ENCODE data around the gene PDZRN3. TPM values are rescaled to one million over a fixed set of nuclear protein-coding genes. Genes with fewer than 3 reads are reported as not detected.

Gene PDZRN3
- total RNA-seq, 1 donor from 2014 or later, result 58.6 TPM

DNA sequence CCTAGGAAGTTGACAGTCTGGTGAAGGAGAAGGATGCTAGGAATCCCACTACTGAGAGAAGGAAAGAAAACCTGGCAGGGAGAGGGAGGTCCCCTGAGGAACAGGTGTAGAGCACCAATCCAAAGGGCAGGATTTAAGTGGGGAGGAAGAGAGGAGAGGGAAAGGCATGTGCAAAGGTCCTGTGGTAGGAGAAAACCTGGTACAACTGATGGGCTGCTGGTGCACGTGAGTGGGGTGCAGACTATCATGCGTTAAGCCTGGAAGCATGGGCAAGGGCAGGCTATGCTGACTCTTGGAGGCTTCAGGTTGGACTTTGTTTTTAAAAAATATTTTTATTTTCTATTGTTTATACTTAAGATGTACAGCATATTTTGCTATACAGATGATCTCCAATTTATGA is 209.6 kb downstream of the PDZRN3 start:
- no peaks in the 10 kb centered on the region for H3K9me3 Mint-ChIP-seq
- DNase-seq (ENCODE audit: extremely low spot score, unreplicated experiment), result no peak
- peaks cover 12% of the 10 kb centered on the region for H3K27me3 Mint-ChIP-seq
- peaks cover 47% of the 10 kb centered on the region for H3K4me1 Mint-ChIP-seq (ENCODE audit: unreplicated experiment)
- no peak overlapping the region for H3K4me3 Mint-ChIP-seq
- TF ChIP-seq, protein P1, sequence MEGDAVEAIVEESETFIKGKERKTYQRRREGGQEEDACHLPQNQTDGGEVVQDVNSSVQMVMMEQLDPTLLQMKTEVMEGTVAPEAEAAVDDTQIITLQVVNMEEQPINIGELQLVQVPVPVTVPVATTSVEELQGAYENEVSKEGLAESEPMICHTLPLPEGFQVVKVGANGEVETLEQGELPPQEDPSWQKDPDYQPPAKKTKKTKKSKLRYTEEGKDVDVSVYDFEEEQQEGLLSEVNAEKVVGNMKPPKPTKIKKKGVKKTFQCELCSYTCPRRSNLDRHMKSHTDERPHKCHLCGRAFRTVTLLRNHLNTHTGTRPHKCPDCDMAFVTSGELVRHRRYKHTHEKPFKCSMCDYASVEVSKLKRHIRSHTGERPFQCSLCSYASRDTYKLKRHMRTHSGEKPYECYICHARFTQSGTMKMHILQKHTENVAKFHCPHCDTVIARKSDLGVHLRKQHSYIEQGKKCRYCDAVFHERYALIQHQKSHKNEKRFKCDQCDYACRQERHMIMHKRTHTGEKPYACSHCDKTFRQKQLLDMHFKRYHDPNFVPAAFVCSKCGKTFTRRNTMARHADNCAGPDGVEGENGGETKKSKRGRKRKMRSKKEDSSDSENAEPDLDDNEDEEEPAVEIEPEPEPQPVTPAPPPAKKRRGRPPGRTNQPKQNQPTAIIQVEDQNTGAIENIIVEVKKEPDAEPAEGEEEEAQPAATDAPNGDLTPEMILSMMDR (conservative IDR thresholded peaks at IDR 0.05), result no peak
- no peak overlapping the region for H3K27ac Mint-ChIP-seq
- H3K36me3 Mint-ChIP-seq, result peaks cover 8% of the 10 kb centered on the region

DNA sequence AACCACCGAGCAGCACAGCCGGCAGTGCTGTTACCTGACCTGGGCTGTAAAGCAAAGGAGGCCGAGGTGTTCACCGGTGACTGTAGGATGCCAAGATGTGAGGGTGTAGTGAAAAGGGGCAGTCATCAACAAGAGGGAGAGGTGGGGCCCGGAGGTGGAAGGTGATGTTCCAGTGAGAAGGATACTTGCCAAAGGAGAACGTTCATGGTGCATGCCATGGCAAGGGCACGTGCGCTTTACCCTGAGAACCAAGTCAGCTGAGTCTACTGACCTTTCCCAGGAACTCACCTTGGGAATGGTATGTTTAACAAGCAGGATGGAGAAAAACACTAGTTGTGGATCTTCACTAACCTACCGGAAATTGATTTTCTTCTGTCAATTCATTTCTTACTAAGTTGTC is 211.1 kb downstream of the PDZRN3 start:
- H3K27ac Mint-ChIP-seq, result no peak overlapping the region
- TF ChIP-seq, protein P1 (conservative IDR thresholded peaks at IDR 0.05), result no peak
- H3K27me3 Mint-ChIP-seq, result peaks cover 14% of the 10 kb centered on the region
- peaks cover 8% of the 10 kb centered on the region for H3K36me3 Mint-ChIP-seq
- H3K4me3 Mint-ChIP-seq, result no peak overlapping the region
- H3K4me1 Mint-ChIP-seq (ENCODE audit: unreplicated experiment), result peaks cover 41% of the 10 kb centered on the region
- DNase-seq (ENCODE audit: extremely low spot score, unreplicated experiment), result no peak
- no peaks in the 10 kb centered on the region for H3K9me3 Mint-ChIP-seq

DNA sequence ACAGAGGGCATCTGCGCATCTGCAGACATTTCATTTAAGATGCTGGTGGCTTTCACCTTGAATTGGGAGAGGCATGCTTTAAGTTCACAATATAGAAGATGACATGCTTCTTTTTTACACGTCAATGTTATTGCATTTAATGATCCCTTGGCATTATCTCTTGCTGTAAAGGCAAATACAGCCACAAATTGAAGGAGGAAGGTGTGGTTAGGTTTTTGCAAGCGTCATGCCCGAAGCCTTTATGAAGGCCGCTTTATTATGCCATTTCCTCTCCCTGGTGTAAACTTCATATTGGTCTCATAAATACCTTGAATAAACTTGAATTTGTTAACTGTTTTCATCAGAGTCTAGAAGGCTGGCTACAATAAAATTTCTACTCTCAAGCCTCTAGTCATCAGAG is 212.7 kb downstream of the PDZRN3 start:
- Mint-ChIP-seq H3K36me3 (peaks cover 8% of the 10 kb centered on the region), H3K4me3 (no peak overlapping the region), H3K4me1 (ENCODE audit: unreplicated experiment) (peaks cover 31% of the 10 kb centered on the region), H3K9me3 (no peaks in the 10 kb centered on the region), H3K27me3 (peaks cover 15% of the 10 kb centered on the region), H3K27ac (no peak overlapping the region)
- DNase-seq (ENCODE audit: extremely low spot score, unreplicated experiment), result no peak
- TF ChIP-seq, protein P1 (conservative IDR thresholded peaks at IDR 0.05), result no peak

DNA sequence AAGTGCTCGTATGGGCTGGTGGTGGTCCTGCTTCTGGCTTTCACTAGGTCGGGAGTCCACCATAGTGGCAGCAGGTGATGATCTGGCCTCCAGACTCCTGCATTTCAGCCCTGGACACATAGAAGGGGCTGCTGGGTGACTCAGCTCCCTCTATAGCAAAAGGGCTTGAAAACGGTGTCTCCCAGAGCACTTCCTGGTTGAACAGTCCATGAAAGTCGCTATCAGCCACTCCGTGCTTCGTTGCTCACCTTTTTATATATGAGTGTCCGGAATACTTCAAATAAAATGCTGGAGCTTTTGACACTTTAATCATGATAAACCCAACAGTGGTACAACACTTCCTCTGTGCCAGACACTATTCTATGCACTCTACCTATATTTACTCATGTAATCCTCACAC is 213.2 kb downstream of the PDZRN3 start:
- Mint-ChIP-seq H3K36me3 (peaks cover 8% of the 10 kb centered on the region), H3K27ac (no peak overlapping the region), H3K4me3 (no peak overlapping the region), H3K27me3 (peaks cover 17% of the 10 kb centered on the region), H3K9me3 (no peaks in the 10 kb centered on the region), H3K4me1 (ENCODE audit: unreplicated experiment) (peaks cover 32% of the 10 kb centered on the region)
- TF ChIP-seq, protein P1 (conservative IDR thresholded peaks at IDR 0.05), result no peak
- DNase-seq (ENCODE audit: extremely low spot score, unreplicated experiment), result no peak

DNA sequence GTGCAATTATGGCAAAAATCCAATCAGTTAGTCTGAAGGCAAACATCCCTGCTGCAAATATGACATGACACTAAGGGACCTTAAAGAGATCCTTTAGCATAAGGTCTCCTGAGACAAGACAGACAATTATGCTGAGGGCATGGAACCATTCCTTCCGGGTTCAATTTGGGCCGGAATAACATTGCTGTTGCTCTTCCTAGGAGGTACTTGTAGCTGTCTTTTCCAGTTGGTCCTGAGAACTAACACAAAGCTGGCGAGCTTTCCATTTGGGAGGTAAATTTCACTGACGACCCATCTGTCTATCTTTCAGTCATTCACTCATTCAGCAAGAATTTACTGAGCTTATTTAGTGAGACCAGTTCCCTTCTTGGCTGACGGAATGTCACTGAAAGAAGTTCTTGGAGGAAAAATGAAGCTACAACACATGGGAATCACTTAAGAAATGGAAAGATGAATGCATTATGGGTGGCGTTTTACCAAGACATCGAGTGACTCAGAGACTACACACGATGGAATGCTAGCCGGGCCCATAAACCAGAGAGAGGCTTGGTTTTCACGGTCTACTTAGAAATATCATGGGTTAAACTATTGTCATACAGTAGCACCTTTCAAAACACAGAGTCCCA is 215.5 kb downstream of the PDZRN3 start:
- Mint-ChIP-seq H3K4me3 (no peak overlapping the region), H3K27me3 (peaks cover 29% of the 10 kb centered on the region), H3K4me1 (ENCODE audit: unreplicated experiment) (peaks cover 42% of the 10 kb centered on the region), H3K9me3 (no peaks in the 10 kb centered on the region), H3K27ac (no peak overlapping the region), H3K36me3 (peaks cover 5% of the 10 kb centered on the region)
- TF ChIP-seq, protein P1 (conservative IDR thresholded peaks at IDR 0.05), result no peak
- DNase-seq (ENCODE audit: extremely low spot score, unreplicated experiment), result no peak
